ENCODE data around the gene FOXD1. TPM values are rescaled to one million over a fixed set of nuclear protein-coding genes. Genes with fewer than 3 reads are reported as not detected.
"Not testable (repeated sequence)": the region's sequence is repeated elsewhere in the genome, so short reads cannot be mapped to it uniquely, and the experiment has no call there.

The FOXD1 gene
- total RNA-seq, 1 donor from 2014 or later = 30.0 TPM

DNA sequence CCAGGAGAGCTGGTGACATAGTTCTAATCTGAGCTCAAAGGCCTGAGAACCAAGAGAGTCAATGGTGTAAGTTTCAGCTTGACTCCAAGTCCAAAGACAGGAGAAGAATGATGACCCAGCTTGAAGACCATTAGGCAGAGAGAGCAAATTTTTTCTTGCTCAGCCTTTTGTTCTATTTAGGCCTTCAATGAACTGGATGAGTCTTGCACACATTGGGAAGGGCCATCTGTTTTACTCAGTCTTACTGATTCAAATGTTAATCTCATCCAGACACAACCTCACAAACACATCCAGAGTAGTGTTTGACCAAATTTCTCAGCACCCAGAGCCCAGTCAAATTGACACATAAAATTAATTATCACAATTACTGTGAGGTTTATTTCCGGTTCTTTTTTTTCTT lies 42.6 kb upstream of the FOXD1 start:
- no peak overlapping the region for H3K4me3 ChIP-seq (ENCODE audit: low read depth, low read length)
- TF ChIP-seq, protein P1, sequence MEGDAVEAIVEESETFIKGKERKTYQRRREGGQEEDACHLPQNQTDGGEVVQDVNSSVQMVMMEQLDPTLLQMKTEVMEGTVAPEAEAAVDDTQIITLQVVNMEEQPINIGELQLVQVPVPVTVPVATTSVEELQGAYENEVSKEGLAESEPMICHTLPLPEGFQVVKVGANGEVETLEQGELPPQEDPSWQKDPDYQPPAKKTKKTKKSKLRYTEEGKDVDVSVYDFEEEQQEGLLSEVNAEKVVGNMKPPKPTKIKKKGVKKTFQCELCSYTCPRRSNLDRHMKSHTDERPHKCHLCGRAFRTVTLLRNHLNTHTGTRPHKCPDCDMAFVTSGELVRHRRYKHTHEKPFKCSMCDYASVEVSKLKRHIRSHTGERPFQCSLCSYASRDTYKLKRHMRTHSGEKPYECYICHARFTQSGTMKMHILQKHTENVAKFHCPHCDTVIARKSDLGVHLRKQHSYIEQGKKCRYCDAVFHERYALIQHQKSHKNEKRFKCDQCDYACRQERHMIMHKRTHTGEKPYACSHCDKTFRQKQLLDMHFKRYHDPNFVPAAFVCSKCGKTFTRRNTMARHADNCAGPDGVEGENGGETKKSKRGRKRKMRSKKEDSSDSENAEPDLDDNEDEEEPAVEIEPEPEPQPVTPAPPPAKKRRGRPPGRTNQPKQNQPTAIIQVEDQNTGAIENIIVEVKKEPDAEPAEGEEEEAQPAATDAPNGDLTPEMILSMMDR (conservative IDR thresholded peaks at IDR 0.05; ENCODE audit: low read depth, low read length) = no peak
- no peak for DNase-seq (ENCODE audit: low read depth)

DNA sequence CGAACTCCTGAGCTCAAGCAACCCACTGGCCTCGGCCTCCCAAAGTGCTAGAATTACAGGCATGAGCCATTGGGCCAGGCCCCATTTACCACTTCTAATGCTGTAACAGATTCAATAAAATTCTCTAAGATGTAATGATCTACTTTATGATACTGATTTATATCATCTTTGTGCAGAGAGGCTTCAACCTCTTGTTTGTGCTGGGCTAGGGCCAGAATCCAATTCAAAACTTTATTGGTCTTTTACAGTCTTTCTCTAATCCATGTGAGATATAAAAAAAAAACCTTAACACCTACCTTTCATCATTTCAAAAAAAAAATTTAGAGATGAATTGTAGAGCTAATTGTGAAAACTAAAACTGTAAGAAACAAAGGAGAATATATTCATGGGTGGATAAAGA lies 41.5 kb upstream of the FOXD1 start:
- TF ChIP-seq, protein P1 (conservative IDR thresholded peaks at IDR 0.05; ENCODE audit: low read depth, low read length) = no peak
- DNase-seq (ENCODE audit: low read depth) = no peak
- H3K4me3 ChIP-seq (ENCODE audit: low read depth, low read length) = no peak overlapping the region

DNA sequence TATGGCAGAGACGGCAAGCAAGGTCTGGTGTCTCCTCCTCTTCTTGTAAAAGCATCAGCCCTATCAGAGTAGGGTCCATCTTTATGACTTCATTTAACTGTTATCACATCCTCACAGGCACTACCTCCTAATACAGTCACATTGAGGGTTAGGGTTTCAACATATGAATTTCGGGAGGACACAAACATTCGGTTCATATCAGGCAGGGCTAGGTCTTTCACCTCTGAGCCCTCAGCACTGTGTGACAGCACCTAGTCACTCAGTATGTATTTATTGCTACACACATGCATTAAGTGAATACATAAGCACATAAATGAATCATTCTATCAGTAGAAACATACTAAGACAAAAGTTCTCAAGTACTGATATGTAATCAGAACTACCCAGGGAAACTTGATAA lies 40.2 kb upstream of the FOXD1 start:
- no peak for DNase-seq (ENCODE audit: low read depth)
- no peak overlapping the region for H3K4me3 ChIP-seq (ENCODE audit: low read depth, low read length)
- TF ChIP-seq, protein P1 (conservative IDR thresholded peaks at IDR 0.05; ENCODE audit: low read depth, low read length) = no peak

DNA sequence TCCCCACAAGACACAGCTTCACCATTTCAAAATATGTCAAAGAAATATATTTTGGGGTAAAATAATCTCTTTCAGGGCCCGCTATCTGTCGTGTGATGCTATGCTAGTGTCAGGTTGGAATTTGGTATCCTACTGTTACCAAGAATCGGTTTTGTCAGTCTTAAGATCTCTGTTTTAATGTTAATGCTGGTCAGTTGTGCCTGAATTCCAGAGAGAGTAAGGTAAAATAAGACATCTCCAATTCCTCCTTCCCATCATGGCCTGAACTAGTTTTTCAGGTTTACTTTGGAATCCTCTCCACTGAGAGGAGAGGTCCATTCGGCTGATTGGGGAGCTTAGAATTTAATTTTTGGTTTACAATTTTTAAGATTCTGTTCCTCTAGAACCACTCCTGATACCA lies 39.2 kb upstream of the FOXD1 start:
- H3K4me3 ChIP-seq (ENCODE audit: low read depth, low read length) = no peak overlapping the region
- TF ChIP-seq, protein P1 (conservative IDR thresholded peaks at IDR 0.05; ENCODE audit: low read depth, low read length) = no peak
- no peak for DNase-seq (ENCODE audit: low read depth)

DNA sequence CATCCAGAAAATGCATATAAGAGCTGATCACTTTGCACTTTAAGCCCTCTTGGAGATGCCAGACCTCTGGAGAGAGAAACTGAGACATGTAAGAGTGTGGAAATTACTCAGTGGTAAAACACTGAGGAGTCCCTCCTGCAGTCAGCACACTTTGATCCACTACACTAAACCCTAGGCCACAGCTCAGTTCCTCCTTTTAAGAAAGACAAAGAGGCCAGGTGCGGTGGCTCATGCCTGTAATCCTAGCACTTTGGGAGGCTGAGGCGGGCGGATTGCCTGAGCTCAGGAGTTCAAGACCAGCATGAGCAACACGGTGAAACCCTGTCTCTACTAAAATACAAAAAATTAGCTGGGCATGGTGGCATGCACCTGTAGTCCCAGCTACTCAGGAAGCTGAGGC lies 38.7 kb upstream of the FOXD1 start:
- not testable (repeated sequence) for DNase-seq (ENCODE audit: low read depth); H3K4me3 ChIP-seq (ENCODE audit: low read depth, low read length)

DNA sequence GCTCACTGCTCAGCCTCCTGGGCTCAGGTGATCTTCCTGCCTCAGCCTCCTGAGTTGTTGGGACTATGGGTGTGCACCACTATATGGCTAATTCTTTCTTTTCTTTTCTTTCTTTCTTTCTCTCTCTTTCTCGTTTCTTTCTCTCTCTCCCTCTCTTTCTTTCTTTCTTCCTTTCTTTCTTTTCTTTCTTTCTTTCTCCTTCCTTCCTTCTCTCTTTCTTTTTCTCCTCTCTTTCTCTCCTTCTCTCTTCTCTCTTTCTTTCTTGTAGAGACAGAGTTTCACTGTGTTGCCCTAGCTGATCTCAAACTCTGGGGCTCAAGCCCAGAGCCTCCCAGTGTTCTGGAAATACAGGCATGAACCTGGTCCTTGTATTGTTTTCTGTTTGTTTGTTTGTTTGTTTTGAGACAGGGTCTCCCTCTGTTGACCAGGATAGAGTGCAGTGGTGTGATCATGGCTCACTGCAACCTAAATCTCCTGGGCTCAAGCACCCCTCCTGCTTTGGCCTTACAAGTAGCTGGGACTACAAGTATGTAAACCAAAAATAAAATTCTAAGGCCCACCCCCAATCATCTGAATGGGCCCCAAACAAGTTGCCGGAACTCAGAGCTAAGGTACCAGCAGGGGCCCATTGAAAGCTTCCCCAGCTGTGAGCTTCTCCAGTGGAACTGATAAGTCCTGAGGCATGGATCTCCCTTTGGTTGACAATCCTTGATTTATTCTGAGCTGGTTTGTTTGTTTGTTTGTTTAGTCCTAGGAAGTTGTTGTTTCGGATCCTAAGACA lies 37.7 kb upstream of the FOXD1 start:
- DNase-seq (ENCODE audit: low read depth) = no peak
- TF ChIP-seq, protein P1 (conservative IDR thresholded peaks at IDR 0.05; ENCODE audit: low read depth, low read length) = no peak
- H3K4me3 ChIP-seq (ENCODE audit: low read depth, low read length) = no peak overlapping the region

DNA sequence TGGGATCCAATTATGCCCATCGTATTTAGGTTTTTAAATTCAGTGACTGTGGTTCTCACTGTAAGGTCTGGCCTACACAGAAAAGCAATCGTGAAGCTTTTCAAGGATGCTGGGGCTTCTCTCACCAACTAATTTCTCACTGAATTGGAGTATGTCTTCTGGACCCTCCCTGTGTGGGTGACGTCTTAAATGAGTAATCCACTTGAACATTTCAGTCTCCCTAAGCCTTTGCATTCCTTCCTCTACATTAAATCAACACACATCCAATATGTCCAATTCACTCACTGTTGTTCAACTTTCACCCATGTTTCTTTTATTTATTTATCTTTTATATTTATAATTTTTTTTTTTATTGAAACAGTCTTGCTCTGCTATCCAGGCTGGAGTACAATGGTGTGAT lies 37.1 kb upstream of the FOXD1 start:
- H3K4me3 ChIP-seq (ENCODE audit: low read depth, low read length) = no peak overlapping the region
- TF ChIP-seq, protein P1 (conservative IDR thresholded peaks at IDR 0.05; ENCODE audit: low read depth, low read length) = no peak
- DNase-seq (ENCODE audit: low read depth) = no peak
